Activated CD8-positive, alpha-beta T cell treated with anti-CD3 and anti-CD28 coated beads, Interleukin-2, amount 10 ng/mL, durations not matched to agents 7 days and 5 days (primary cell): Measurements from ENCODE around the gene IFIT2. TPM values are rescaled to one million over a fixed set of nuclear protein-coding genes. Genes with fewer than 3 reads are reported as not detected.

ENCODE experiments used
- ATAC-seq: fragments of 150-1000 bp; cut with Tn5 transposase; one replicate; pipeline ENCODE4 v1.10.0; 2021; ENCODE audit warnings: moderate library complexity
- CTCF ChIA-PET: fragments of 350-600 bp; sonication (Branson Sonifier 250); formaldehyde crosslinking; loops from one replicate; lab custom pipeline; 2021; ENCODE audit warnings: antibody characterized with exemption; lab: Charles Lee
- POLR2A ChIA-PET: fragments of 350-600 bp; sonication (Branson Sonifier 250); formaldehyde crosslinking; loops from one replicate; lab custom pipeline; 2021; ENCODE audit warnings: antibody characterized with exemption; lab: Charles Lee
- DNase-seq: peaks from one replicate; pipeline ENCODE4 v3.0.0-alpha.2; 2020
- H3K27ac Mint-ChIP-seq: one replicate; pipeline ENCODE4 v1.8.0; 2021; ENCODE audit warnings: mild to moderate bottlenecking, mixed read lengths
- H3K27me3 Mint-ChIP-seq: one replicate; pipeline ENCODE4 v1.8.0; 2021; ENCODE audit warnings: low read depth, mixed read lengths
- H3K36me3 Mint-ChIP-seq: one replicate; pipeline ENCODE4 v1.8.0; 2021; ENCODE audit warnings: low read depth, mixed read lengths
- H3K4me1 Mint-ChIP-seq: one replicate; pipeline ENCODE4 v1.8.0; 2021; ENCODE audit warnings: low read depth, mixed read lengths
- H3K4me3 Mint-ChIP-seq: one replicate; pipeline ENCODE4 v1.8.0; 2021; ENCODE audit warnings: mild to moderate bottlenecking, mixed read lengths
- H3K9me3 Mint-ChIP-seq: one replicate; pipeline ENCODE4 v1.8.0; 2022; ENCODE audit warnings: mixed read lengths; ENCODE audit not compliant: insufficient read depth
- total RNA-seq, 2 experiments: library from RNA; stranded (reverse); gene quantifications; one replicate each; pipeline ENCODE4 v1.2.3, GENCODE V29; 2021

IFIT2 gene
- total RNA-seq, 2 experiments from 2014 or later, result 7.3 TPM

DNA sequence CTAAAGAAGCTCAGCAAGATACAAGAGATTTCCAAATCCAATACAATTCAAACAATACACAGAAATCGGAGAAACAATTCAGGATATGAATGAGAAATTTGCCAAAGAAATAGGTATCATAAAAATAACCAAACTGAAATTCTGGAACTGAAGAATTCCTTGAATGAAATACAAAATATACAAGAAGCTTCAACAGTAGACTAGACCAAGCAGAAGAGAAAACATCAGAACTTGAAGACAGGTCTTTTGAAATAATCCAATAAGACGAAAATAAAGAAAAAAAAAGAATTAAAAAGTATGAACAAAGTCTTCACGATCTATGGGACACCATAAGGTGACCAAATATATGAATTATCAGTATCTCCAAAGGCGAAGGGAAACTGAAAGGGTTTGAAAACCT, 2.8 kb upstream of the IFIT2 start:
- no peak overlapping the region for H3K4me3 Mint-ChIP-seq
- DNase-seq (no peak), ATAC-seq (no peak)
- ChIA-PET POLR2A (interaction anchor here (1.2 kb wide), 1 partner anchor 33 kb away, joined by 5 read pairs; no protein-coding TSS in a partner anchor), CTCF (no interaction called here)
- H3K27me3 Mint-ChIP-seq, result no peaks in the 10 kb centered on the region
- H3K36me3 Mint-ChIP-seq, result peaks cover 21% of the 10 kb centered on the region
- peaks cover 18% of the 10 kb centered on the region for H3K9me3 Mint-ChIP-seq
- H3K27ac Mint-ChIP-seq, result no peak overlapping the region
- H3K4me1 Mint-ChIP-seq, result peaks cover 63% of the 10 kb centered on the region

DNA sequence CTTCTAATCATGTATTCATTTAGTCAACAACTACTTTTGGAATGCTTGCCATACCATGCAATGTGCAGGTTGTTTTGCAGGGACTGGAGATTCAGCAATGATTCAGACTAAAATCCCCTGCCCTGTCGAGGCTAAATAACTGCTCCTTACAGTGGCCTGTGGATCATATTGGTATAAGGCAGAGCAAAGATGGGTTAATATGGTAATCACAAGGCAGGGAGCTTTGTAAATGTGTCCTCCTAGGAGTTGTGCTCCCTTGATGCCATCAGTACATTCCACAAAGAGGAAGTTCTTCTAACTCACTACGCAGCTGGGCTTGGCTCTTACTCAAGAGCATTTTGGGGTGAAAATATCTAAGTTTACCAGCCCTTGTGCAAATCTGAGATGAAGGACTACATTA, 614 bp upstream of the IFIT2 start:
- ChIA-PET POLR2A (interaction anchor here (0.8 to 3.7 kb wide), 7 partner anchors 22 to 310 kb away, joined by 3 to 23 read pairs (median 7); partner anchors contain the start of genes IFIT1 and IFIT5), CTCF (interaction anchor here (0.8 to 4.0 kb wide), 8 partner anchors 26 to 91 kb away, joined by 3 to 18 read pairs (median 4); partner anchors contain the start of genes IFIT1 and IFIT3)
- Mint-ChIP-seq H3K36me3 (peaks cover 38% of the 10 kb centered on the region), H3K27me3 (no peaks in the 10 kb centered on the region), H3K9me3 (peaks cover 18% of the 10 kb centered on the region), H3K27ac (peak overlapping the region; percentile 94), H3K4me3 (peak overlapping the region; percentile 92), H3K4me1 (peaks cover 49% of the 10 kb centered on the region)
- ATAC-seq (peak; percentile 14), DNase-seq (no peak)

DNA sequence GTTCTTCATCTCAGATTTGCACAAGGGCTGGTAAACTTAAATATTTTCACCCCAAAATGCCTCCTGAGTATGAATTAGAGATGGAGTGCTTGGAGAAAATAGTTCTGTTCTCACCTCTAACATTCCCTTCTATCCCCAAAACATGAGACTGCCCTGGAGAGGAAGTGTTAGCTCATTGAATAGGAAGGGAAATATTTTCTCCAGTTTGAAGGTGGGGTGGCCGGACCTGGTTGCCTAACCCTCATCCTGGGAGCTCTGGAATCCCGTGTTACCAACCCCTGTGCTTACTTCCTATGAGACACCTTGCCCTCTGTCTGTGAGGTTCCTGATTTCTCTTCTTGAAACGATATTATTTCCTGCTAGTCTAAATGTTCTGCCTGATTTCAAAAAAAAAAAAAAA, 779 bp downstream of the IFIT2 start:
- ATAC-seq, result no peak
- CTCF ChIA-PET, result interaction anchor here (0.8 to 4.0 kb wide), 7 partner anchors 8 to 90 kb away, joined by 3 to 18 read pairs (median 4); partner anchors contain the start of genes IFIT1 and IFIT3
- DNase-seq, result no peak
- H3K36me3 Mint-ChIP-seq, result peaks cover 49% of the 10 kb centered on the region
- H3K9me3 Mint-ChIP-seq, result peaks cover 18% of the 10 kb centered on the region
- H3K27ac Mint-ChIP-seq, result peak overlapping the region; percentile 94
- peak overlapping the region; percentile 92 for H3K4me3 Mint-ChIP-seq
- H3K27me3 Mint-ChIP-seq, result no peaks in the 10 kb centered on the region
- peaks cover 38% of the 10 kb centered on the region for H3K4me1 Mint-ChIP-seq
- POLR2A ChIA-PET, result interaction anchor here (1.1 to 3.7 kb wide), 5 partner anchors 21 to 399 kb away, joined by 4 to 23 read pairs (median 7); partner anchors contain the start of genes IFIT1, IFIT5 and KIF20B

DNA sequence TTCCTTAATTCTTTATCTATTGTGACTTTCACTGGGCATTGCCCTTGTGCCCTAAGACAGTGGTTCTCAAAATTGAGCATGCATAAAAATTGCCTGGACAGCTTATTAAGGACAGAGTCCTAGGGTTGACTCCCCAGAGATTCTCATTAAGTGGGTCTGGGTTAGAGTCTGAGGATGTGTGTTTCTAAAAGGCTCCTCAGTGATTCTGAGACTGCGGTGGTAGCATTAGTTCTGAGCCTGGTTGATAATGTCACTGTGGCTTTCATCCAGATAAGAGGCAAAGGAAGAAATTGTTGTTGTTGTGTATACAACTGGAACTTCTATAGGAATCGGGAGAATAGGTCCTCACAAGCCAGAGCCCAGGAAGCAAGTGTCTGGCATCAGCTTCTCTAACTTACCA, 1.3 kb downstream of the IFIT2 start:
- DNase-seq, result no peak
- POLR2A ChIA-PET, result interaction anchor here (0.8 to 3.7 kb wide), 4 partner anchors 90 to 398 kb away, joined by 3 to 23 read pairs (median 6); partner anchors contain the start of genes IFIT1, IFIT5 and KIF20B
- CTCF ChIA-PET, result interaction anchor here (1.0 to 4.0 kb wide), 4 partner anchors 17 to 89 kb away, joined by 3 to 18 read pairs (median 8); partner anchors contain the start of gene IFIT1
- no peaks in the 10 kb centered on the region for H3K27me3 Mint-ChIP-seq
- H3K36me3 Mint-ChIP-seq, result peaks cover 52% of the 10 kb centered on the region
- peak overlapping the region; percentile 7 for H3K27ac Mint-ChIP-seq
- peaks cover 12% of the 10 kb centered on the region for H3K9me3 Mint-ChIP-seq
- H3K4me1 Mint-ChIP-seq, result peaks cover 33% of the 10 kb centered on the region
- no peak for ATAC-seq
- peak overlapping the region; percentile 92 for H3K4me3 Mint-ChIP-seq

DNA sequence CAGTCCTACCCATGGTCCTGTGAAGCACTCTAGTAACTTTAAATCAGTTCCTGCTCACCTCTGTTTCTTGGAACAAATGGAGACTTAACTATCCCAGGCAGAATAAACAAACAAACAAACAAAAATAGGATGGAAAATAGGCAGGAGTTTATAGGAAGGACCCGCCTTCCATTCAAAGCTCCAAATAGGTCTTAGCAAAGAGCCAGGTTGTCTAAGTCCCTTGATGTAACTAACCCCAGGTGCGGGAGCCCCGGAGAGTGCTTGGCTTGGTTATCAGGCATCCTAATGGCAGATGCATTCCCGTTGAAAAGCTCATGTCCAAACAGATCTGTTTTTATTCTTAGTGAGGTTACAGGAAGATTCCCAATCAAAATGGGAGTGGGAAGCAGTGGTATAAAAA, 2.2 kb downstream of the IFIT2 start:
- ChIA-PET POLR2A (interaction anchor here (0.8 to 3.7 kb wide), 2 partner anchors 89 to 110 kb away, joined by 3 to 23 read pairs; partner anchors contain the start of genes IFIT1 and IFIT5), CTCF (interaction anchor here (1.2 to 4.0 kb wide), 2 partner anchors 16 to 65 kb away, joined by 4 to 18 read pairs; no protein-coding TSS in a partner anchor)
- Mint-ChIP-seq H3K4me3 (peak overlapping the region; percentile 92), H3K27ac (no peak overlapping the region), H3K4me1 (peaks cover 30% of the 10 kb centered on the region), H3K27me3 (no peaks in the 10 kb centered on the region), H3K9me3 (peaks cover 7% of the 10 kb centered on the region), H3K36me3 (peaks cover 53% of the 10 kb centered on the region)
- DNase-seq (no peak), ATAC-seq (no peak)

DNA sequence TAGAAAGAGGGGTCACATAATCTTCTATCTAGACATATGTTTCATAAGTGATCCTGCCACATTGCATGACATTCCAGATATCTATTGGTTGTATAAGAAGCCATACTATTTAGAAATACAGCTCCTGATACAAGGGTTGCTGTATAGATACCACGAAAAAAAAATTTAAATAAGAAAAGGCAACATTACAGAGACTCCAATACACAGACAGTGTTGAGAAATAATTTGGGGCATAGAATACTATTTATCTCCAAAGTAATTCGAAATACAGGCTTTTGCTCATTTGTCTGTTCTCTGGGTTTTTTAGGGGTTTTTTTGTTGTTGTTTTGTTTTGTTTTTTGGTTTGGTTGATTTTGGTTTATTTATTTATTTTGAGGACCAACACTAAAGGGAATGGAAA, 2.6 kb downstream of the IFIT2 start:
- Mint-ChIP-seq H3K27me3 (no peaks in the 10 kb centered on the region), H3K36me3 (peaks cover 54% of the 10 kb centered on the region), H3K4me1 (peaks cover 30% of the 10 kb centered on the region), H3K9me3 (peaks cover 3% of the 10 kb centered on the region), H3K27ac (no peak overlapping the region), H3K4me3 (no peak overlapping the region)
- ChIA-PET POLR2A (interaction anchor here (3.7 kb wide), 1 partner anchor 88 kb away, joined by 23 read pairs; the partner anchor contains the start of gene IFIT1), CTCF (interaction anchor here (4.0 kb wide), 1 partner anchor 65 kb away, joined by 18 read pairs; no protein-coding TSS in a partner anchor)
- no peak for ATAC-seq
- DNase-seq, result no peak

DNA sequence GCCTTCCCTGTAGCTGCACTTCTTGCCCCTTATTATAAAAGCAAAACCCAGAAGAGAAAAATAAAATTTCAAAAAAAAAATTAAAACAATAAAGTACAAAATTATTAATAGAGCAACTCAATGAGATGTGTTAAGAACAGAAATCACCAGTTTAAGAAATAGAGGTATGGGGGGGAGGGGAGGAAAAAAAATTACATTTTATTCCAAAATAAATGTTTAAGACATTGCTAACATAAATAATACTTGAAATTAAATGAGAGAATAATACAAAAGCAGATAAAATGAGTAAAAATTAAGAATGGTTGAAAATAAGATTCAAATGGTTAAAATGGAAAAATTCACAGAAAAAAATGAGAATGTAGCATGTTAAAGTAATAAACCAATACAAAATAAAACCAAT, 3.1 kb downstream of the IFIT2 start:
- no peak overlapping the region for H3K4me3 Mint-ChIP-seq
- H3K9me3 Mint-ChIP-seq, result no peaks in the 10 kb centered on the region
- POLR2A ChIA-PET, result no interaction called here
- no peaks in the 10 kb centered on the region for H3K27me3 Mint-ChIP-seq
- ATAC-seq, result no peak
- peaks cover 30% of the 10 kb centered on the region for H3K4me1 Mint-ChIP-seq
- H3K27ac Mint-ChIP-seq, result no peak overlapping the region
- DNase-seq, result no peak
- H3K36me3 Mint-ChIP-seq, result peaks cover 56% of the 10 kb centered on the region
- CTCF ChIA-PET, result interaction anchor here (1.1 to 4.0 kb wide), 2 partner anchors 64 to 88 kb away, joined by 3 to 18 read pairs; no protein-coding TSS in a partner anchor

DNA sequence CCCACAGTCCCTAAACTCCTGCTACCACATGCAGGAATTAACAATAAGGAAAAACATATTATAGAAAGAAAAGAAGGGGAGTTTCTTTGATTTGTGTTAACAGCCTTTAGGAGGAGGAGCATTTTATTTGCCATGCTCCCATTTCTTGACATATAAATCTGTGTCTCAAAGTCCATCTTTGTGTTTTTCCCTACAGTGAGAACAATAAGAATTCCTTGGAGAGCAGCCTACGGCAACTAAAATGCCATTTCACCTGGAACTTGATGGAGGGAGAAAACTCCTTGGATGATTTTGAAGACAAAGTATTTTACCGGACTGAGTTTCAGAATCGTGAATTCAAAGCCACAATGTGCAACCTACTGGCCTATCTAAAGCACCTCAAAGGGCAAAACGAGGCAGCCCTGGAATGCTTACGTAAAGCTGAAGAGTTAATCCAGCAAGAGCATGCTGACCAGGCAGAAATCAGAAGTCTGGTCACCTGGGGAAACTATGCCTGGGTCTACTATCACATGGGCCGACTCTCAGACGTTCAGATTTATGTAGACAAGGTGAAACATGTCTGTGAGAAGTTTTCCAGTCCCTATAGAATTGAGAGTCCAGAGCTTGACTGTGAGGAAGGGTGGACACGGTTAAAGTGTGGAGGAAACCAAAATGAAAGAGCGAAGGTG, 4.1 kb downstream of the IFIT2 start:
- H3K27me3 Mint-ChIP-seq, result no peaks in the 10 kb centered on the region
- CTCF ChIA-PET, result interaction anchor here (1.1 kb wide), 1 partner anchor 88 kb away, joined by 3 read pairs; no protein-coding TSS in a partner anchor
- H3K36me3 Mint-ChIP-seq, result peaks cover 58% of the 10 kb centered on the region
- H3K4me1 Mint-ChIP-seq, result peaks cover 29% of the 10 kb centered on the region
- POLR2A ChIA-PET, result no interaction called here
- DNase-seq (no peak), ATAC-seq (no peak)
- H3K4me3 Mint-ChIP-seq, result no peak overlapping the region
- H3K27ac Mint-ChIP-seq, result no peak overlapping the region
- H3K9me3 Mint-ChIP-seq, result no peaks in the 10 kb centered on the region

DNA sequence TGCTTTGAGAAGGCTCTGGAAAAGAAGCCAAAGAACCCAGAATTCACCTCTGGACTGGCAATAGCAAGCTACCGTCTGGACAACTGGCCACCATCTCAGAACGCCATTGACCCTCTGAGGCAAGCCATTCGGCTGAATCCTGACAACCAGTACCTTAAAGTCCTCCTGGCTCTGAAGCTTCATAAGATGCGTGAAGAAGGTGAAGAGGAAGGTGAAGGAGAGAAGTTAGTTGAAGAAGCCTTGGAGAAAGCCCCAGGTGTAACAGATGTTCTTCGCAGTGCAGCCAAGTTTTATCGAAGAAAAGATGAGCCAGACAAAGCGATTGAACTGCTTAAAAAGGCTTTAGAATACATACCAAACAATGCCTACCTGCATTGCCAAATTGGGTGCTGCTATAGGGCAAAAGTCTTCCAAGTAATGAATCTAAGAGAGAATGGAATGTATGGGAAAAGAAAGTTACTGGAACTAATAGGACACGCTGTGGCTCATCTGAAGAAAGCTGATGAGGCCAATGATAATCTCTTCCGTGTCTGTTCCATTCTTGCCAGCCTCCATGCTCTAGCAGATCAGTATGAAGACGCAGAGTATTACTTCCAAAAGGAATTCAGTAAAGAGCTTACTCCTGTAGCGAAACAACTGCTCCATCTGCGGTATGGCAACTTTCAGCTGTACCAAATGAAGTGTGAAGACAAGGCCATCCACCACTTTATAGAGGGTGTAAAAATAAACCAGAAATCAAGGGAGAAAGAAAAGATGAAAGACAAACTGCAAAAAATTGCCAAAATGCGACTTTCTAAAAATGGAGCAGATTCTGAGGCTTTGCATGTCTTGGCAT, 4.8 kb downstream of the IFIT2 start:
- Mint-ChIP-seq H3K4me3 (no peak overlapping the region), H3K4me1 (peaks cover 24% of the 10 kb centered on the region), H3K36me3 (peaks cover 58% of the 10 kb centered on the region), H3K27ac (no peak overlapping the region), H3K27me3 (no peaks in the 10 kb centered on the region), H3K9me3 (no peaks in the 10 kb centered on the region)
- ChIA-PET CTCF (no interaction called here), POLR2A (no interaction called here)
- ATAC-seq (no peak), DNase-seq (no peak)

DNA sequence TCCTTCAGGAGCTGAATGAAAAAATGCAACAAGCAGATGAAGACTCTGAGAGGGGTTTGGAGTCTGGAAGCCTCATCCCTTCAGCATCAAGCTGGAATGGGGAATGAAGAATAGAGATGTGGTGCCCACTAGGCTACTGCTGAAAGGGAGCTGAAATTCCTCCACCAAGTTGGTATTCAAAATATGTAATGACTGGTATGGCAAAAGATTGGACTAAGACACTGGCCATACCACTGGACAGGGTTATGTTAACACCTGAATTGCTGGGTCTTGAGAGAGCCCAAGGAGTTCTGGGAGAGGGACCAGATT, 5.4 kb downstream of the IFIT2 start:
- ATAC-seq (no peak), DNase-seq (no peak)
- CTCF ChIA-PET, result no interaction called here
- Mint-ChIP-seq H3K4me1 (peaks cover 23% of the 10 kb centered on the region), H3K27ac (no peak overlapping the region), H3K36me3 (peaks cover 57% of the 10 kb centered on the region), H3K9me3 (no peaks in the 10 kb centered on the region), H3K27me3 (no peaks in the 10 kb centered on the region), H3K4me3 (no peak overlapping the region)
- POLR2A ChIA-PET, result no interaction called here

DNA sequence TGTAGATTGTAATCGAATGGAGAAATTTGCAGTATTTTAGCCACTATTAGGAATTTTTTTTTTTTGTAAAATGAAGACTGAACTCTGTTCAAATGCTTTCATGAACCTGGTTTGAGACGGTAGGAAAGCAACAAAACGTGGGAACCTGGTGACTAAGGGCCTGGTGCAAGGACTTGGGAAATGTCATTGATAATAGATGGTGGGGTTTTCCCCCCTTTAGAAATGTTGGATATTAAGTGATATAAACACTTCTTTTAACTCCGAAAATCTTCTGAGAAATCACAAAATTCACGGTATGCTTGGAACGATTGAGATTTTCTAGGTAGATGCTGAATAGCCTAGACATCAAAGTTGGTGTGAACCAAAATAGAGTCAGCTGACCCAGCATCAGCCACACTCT, 6.4 kb downstream of the IFIT2 start:
- H3K36me3 Mint-ChIP-seq, result peaks cover 56% of the 10 kb centered on the region
- no peak overlapping the region for H3K4me3 Mint-ChIP-seq
- ATAC-seq (no peak), DNase-seq (no peak)
- H3K27ac Mint-ChIP-seq, result no peak overlapping the region
- ChIA-PET CTCF (interaction anchor here (1.3 kb wide), 1 partner anchor 61 kb away, joined by 4 read pairs; no protein-coding TSS in a partner anchor), POLR2A (no interaction called here)
- H3K9me3 Mint-ChIP-seq, result no peaks in the 10 kb centered on the region
- H3K27me3 Mint-ChIP-seq, result peaks cover 3% of the 10 kb centered on the region
- H3K4me1 Mint-ChIP-seq, result peaks cover 13% of the 10 kb centered on the region
